ENCODE data around the gene CALM3.

- no peak for TF ChIP-seq CTCF (conservative IDR thresholded peaks at IDR 0.05; ENCODE audit: low read depth in 2 of 2)
- TF ChIP-seq POLR2AphosphoS5 (IDR thresholded peaks at IDR 0.05; ENCODE audit: low read depth) = no peak
- no peak for TF ChIP-seq EZH2phosphoT487 (IDR thresholded peaks at IDR 0.05; ENCODE audit: unreplicated experiment)
- TF ChIP-seq EZH2 (IDR thresholded peaks at IDR 0.05; ENCODE audit: low read depth, unreplicated experiment) = no peak
These were observed 2.7 kb upstream of the CALM3 start for GRCh38 chr19:46598372-46598917.

All from GM23338 (cell line).